Keratinocyte (primary cell): Measurements from ENCODE around the gene ALG13. TPM values are rescaled to one million over a fixed set of nuclear protein-coding genes. Genes with fewer than 3 reads are reported as not detected.

Experiments
- DNase-seq: peaks from one replicate; pipeline ENCODE4 v3.0.0-alpha.2; 2011; ENCODE audit warnings: low read depth, missing footprints, low spot score
- FAIRE-seq: peaks from 2 replicates; lab custom pipeline; 2011; peaks lifted over from hg19 to GRCh38; lab: Jason Lieb, UNC
- H2AFZ ChIP-seq: 2 replicates; pipeline ENCODE4 v1.6.0; 2012; ENCODE audit warnings: low read length, control low read depth, inconsistent platforms; ENCODE audit not compliant: control insufficient read depth
- H3K27ac ChIP-seq: 2 replicates; pipeline ENCODE4 v1.5.1; 2011; ENCODE audit warnings: low read length; ENCODE audit not compliant: control insufficient read depth, insufficient read depth
- H3K27me3 ChIP-seq: 3 replicates; pipeline ENCODE4 v1.6.0; 2011; ENCODE audit warnings: low read length; ENCODE audit not compliant: control insufficient read depth, insufficient read depth; ENCODE audit errors: extremely low read depth
- H3K36me3 ChIP-seq, 2 experiments: 2 replicates in 1 of 2; 3 replicates in 1 of 2; pipeline ENCODE4 v1.5.1; 2011; ENCODE audit warnings: low read length in 2 of 2, mild to moderate bottlenecking in 1 of 2; ENCODE audit not compliant: control insufficient read depth in 2 of 2, insufficient read depth in 2 of 2; ENCODE audit errors: extremely low read depth in 1 of 2
- H3K4me1 ChIP-seq: 3 replicates; pipeline ENCODE4 v1.5.1; 2011; ENCODE audit warnings: low read length; ENCODE audit not compliant: control insufficient read depth, insufficient read depth; ENCODE audit errors: extremely low read depth
- H3K4me2 ChIP-seq: 3 replicates; pipeline ENCODE4 v1.6.0; 2011; ENCODE audit warnings: low read depth, low read length; ENCODE audit not compliant: control insufficient read depth, insufficient read depth; ENCODE audit errors: extremely low read depth
- H3K4me3 ChIP-seq, 3 experiments: fragments of 200-600 bp in 1 of 3; sonication (generic) in 1 of 3; 2 replicates in 2 of 3; 3 replicates in 1 of 3; pipeline ENCODE4 v1.5.1; 2011 to 2016; ENCODE audit warnings: low read length in 3 of 3, mild to moderate bottlenecking in 3 of 3, control low read depth in 2 of 3, inconsistent platforms in 1 of 3, low read depth in 1 of 3, mixed read lengths in 1 of 3, mixed run types in 1 of 3, moderate library complexity in 1 of 3; ENCODE audit not compliant: control insufficient read depth in 2 of 3, insufficient read depth in 2 of 3; ENCODE audit errors: extremely low read depth in 1 of 3
- H3K79me2 ChIP-seq: 2 replicates; pipeline ENCODE4 v1.6.0; 2012; ENCODE audit warnings: low read length; ENCODE audit not compliant: control insufficient read depth, insufficient read depth
- H3K9ac ChIP-seq: 3 replicates; pipeline ENCODE4 v1.6.0; 2011; ENCODE audit warnings: low read length; ENCODE audit not compliant: control insufficient read depth, insufficient read depth; ENCODE audit errors: extremely low read depth
- H3K9me1 ChIP-seq: 3 replicates; pipeline ENCODE4 v1.6.0; 2011; ENCODE audit warnings: low read length; ENCODE audit not compliant: control insufficient read depth, insufficient read depth; ENCODE audit errors: extremely low read depth
- H3K9me3 ChIP-seq: 2 replicates; pipeline ENCODE4 v1.5.1; 2012; ENCODE audit warnings: low read depth, low read length; ENCODE audit not compliant: control insufficient read depth
- H4K20me1 ChIP-seq: 3 replicates; pipeline ENCODE4 v1.6.0; 2011; ENCODE audit warnings: low read length; ENCODE audit not compliant: control insufficient read depth, insufficient read depth; ENCODE audit errors: extremely low read depth
- CTCF ChIP-seq, 3 experiments: IDR thresholded peaks in 1 of 3; conservative IDR thresholded peaks in 1 of 3; optimal IDR thresholded peaks in 1 of 3; 2 replicates in 2 of 3; 3 replicates in 1 of 3; pipeline versions ENCODE3 to v1.5.1; 2011; ENCODE audit warnings: low read length in 3 of 3, mild to moderate bottlenecking in 3 of 3, moderate library complexity in 2 of 3, control low read depth in 1 of 3, inconsistent platforms in 1 of 3; ENCODE audit not compliant: insufficient read depth in 2 of 3; ENCODE audit errors: extremely low read depth in 1 of 3
- EZH2 ChIP-seq: IDR thresholded peaks from one replicate; pipeline ENCODE4 v1.6.1; 2012; ENCODE audit warnings: inconsistent platforms, mild to moderate bottlenecking, low read length, moderate library complexity
- dilution Hi-C: fragments of 300-500 bp; cut with MboI; formaldehyde crosslinking; loops from one replicate; pipeline ENCODE4 v1.7.0; 2020; ENCODE audit warnings: low sequenced_read_pairs; ENCODE audit not compliant: extremely low pct_ligation_motif_present
- polyA plus RNA-seq, 5 experiments: library from polyadenylated mRNA; depleted of rRNA in 3 of 5; stranded (reverse) in 3 of 5; stranded (forward) in 1 of 5; unstranded in 1 of 5; fragments of >200 nt; gene quantifications; 1 replicate in 1 of 5; 2 replicates in 3 of 5; 3 replicates in 1 of 5; pipeline versions ENCODE4 v1.2.1 to v1.2.3, GENCODE V29; 2011 to 2012; ENCODE audit warnings: missing spikeins in 2 of 5, low read depth in 1 of 5, low replicate concordance in 1 of 5

The ALG13 gene
- polyA plus RNA-seq, 1 donor (not counting 4 experiments of a cell fraction or from before 2014, with no cell fraction given), result 50.8 TPM

GRCh38 chrX:111687305-111687704 is 6.3 kb downstream of the ALG13 start:
- no peak for DNase-seq
- Histone ChIP-seq H3K9me3 (no peaks in the 10 kb centered on the region), H3K27me3 (no peaks in the 10 kb centered on the region), H3K36me3 (peaks cover 0 to 3% of the 10 kb centered on the region in 2 experiments), H3K9me1 (no peaks in the 10 kb centered on the region), H2AFZ (no peak overlapping the region), H3K4me1 (no peaks in the 10 kb centered on the region), H3K27ac (no peak overlapping the region), H3K4me2 (no peak overlapping the region), H3K79me2 (peaks cover 3% of the 10 kb centered on the region), H4K20me1 (no peaks in the 10 kb centered on the region), H3K9ac (no peak overlapping the region), H3K4me3 (no peak overlapping the region)
- TF ChIP-seq EZH2 (no peak), CTCF (optimal IDR thresholded peaks at IDR 0.05 in 1 of 3, IDR thresholded peaks at IDR 0.05 in 1 of 3, conservative IDR thresholded peaks at IDR 0.05 in 1 of 3; ENCODE audit: extremely low read depth in 1 of 3, insufficient read depth in 2 of 3, low read length in 3 of 3) (no peak)
- dilution Hi-C loops, result no loop called here
- no peak for FAIRE-seq

DNA sequence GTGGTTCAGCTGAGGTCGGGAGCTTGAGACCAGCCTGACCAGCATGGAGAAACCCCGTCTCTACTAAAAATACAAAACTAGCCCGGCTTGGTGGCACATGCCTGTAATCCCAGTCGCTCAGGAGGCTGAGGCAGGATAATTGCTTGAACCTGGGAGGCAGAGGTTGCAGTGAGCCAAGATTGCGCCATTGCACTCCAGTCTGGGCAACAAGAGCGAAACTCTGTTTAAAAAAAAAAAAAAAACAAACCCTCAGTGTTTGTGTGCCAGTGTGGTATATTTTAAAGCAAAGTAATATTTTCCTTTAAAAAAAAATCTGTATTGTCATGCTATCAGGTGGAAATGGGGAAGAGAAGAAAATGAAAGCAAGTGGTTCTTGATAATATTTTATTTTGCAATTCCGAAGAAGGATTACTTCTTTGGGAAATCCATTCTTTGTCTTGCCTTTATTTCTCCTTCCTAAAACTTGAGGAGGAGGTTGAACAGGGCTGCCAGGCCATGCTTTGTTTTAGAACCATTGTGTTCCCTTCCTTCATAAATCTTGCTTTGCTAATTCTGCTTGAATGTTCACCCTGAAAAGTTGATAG is 14.4 kb downstream of the ALG13 start:
- Histone ChIP-seq H3K9me3 (no peaks in the 10 kb centered on the region), H3K4me3 (no peak overlapping the region), H2AFZ (no peak overlapping the region), H3K4me2 (no peak overlapping the region), H3K79me2 (no peaks in the 10 kb centered on the region), H3K27ac (no peak overlapping the region), H3K4me1 (no peaks in the 10 kb centered on the region), H4K20me1 (no peaks in the 10 kb centered on the region), H3K36me3 (peaks cover 0 to 5% of the 10 kb centered on the region in 2 experiments), H3K9me1 (no peaks in the 10 kb centered on the region), H3K9ac (no peak overlapping the region), H3K27me3 (no peaks in the 10 kb centered on the region)
- dilution Hi-C loops, result no loop called here
- FAIRE-seq (no peak), DNase-seq (no peak)
- TF ChIP-seq CTCF (optimal IDR thresholded peaks at IDR 0.05 in 1 of 3, IDR thresholded peaks at IDR 0.05 in 1 of 3, conservative IDR thresholded peaks at IDR 0.05 in 1 of 3; ENCODE audit: extremely low read depth in 1 of 3, insufficient read depth in 2 of 3, low read length in 3 of 3), result no peak
- TF ChIP-seq EZH2, result no peak
